GM19372 (cell line): ENCODE results near the gene BCKDHA.
"Not testable (repeated sequence)": the region's sequence is repeated elsewhere in the genome, so short reads cannot be mapped to it uniquely, and the experiment has no call there.

Experiments used
- ATAC-seq: cut with Tn5 transposase; IDR thresholded peaks from one replicate; pipeline ENCODE4 v1.9.1; 2021; ENCODE audit warnings: mild to moderate bottlenecking, low read depth, moderate library complexity; ENCODE audit not compliant: unreplicated experiment

Gene BCKDHA

DNA sequence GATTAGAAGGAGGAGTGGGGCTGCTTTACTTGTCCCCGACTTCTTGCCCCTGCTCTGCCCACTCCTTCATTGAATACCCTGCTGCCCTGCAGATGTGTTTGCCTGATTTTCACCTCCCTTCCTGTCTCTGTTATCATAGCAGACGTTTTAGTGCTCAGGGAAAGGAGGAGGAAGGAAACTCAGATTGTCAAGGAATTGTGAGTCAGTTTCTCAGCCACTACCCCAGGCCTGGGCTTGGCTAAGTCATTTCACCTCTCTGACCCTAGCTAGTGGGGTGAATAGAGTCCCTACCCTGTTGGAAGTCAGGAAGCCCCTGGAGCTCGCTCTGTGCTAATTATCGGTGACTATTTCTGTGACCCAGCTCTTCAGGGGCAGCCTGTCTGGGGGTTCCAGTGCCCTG is 3.9 kb downstream of the BCKDHA start:
- ATAC-seq = no peak

DNA sequence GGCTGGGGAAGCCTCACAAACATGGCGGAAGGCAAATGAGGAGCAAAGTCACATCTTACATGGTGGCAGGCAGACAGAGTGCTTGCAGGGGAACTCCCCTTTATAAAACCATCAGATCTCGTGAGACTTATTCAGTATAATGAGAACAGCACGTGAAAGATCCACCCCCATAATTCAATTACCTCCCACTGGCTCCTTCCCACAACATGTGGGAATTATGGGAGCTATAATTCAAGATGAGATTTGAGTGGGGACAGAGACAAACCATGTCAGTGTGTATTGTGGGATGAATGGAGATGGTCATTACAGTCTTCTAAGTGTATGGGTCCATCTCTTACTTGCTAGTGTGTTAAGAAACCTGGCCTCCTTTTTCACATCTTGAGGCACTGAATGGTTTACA is 4.4 kb downstream of the BCKDHA start:
- ATAC-seq = no peak

DNA sequence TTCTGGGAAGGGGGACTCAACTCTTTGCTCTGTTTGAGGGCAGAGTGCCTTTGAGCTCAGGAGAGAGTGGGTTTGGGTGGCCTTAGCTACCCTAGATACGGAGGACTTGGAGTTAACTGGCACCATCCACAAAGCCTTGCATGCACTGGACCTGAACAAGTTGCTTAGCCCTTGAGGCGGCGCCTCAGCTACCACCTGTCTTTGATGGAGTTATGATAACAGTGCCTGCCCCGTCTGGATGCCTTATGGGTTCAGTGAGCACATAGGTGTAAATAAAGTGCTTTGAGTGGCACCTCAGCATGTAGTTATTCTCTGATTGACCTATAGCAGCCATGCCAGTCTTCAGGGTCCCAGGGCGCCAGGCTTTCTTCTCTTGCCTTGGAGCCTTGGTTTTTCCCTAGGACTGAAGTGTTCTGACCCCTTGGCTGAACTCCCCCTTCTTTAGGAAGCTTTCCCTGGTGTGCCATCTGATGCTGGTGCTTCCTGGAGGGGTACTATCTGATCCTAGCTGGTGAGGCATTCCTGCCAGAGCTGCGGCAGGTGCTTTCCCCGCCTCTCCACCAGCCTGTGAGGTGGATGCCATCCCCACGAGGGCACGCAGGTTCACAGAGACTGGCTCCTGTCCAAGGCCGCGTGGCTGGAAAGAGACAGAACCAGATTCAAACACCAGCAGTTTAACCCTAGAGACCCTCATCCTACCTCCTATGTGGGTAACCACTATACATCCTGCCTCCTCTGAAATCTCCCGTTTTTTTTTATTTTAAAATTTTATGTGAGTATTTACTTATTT is 5.8 kb downstream of the BCKDHA start:
- no peak for ATAC-seq

DNA sequence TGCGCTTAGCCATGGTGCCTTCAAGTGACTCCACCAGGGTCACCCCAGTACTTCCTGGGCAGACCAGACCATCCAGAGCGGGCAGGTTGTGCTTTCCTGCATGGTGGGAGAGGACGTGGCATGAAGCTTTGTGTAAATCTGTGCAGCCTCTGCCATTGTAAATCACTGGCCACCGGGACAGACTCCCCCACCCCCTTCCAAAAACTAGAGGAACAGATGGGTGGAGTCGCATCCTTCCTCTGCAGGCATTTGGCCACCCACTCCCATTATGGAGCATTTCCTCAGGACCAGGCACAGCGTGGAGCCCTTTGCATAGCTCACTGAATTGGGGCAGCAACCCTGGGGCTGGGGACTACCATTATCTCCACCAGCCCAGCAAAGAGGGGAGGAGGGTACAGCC is 8.2 kb downstream of the BCKDHA start:
- no peak for ATAC-seq

DNA sequence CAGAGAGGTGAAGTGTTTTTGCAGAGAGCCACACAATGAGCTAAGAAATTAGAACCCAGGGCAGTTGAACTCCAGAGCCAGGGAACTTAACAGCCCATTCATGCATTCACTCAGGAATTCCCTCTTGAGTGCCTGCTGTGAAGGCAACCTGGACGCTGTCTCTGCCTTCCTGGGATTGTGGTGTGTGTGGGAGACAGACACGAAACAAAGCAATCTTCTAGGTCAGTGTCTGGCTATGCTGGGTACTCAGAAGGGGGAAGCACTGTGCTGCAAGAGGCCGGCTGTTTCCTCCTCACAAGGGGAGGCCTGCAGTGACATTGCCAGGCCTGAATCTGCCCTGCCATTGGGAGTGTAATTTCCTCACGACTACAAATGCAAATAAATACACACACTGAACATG is 9.7 kb downstream of the BCKDHA start:
- no peak for ATAC-seq

DNA sequence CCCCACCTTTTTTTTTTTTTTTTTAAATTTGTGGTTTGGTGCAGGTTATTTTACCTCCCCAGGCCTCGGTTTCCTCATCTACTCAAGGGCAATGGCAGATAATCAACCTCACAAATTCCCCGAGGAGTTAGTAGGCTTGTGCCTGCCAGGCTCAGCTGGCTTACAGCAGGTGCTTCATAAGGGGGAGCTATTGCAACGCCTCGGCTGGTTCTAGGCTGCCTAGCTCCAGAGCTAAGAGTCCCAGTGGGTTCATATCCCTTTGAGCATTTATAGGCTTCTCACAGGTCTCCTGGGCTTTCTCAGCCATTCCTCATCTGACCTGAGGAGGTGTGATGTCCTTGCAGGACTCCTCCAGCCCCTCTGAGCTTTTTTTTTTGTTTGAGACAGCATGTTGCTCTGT is 10.6 kb downstream of the BCKDHA start:
- no peak for ATAC-seq

DNA sequence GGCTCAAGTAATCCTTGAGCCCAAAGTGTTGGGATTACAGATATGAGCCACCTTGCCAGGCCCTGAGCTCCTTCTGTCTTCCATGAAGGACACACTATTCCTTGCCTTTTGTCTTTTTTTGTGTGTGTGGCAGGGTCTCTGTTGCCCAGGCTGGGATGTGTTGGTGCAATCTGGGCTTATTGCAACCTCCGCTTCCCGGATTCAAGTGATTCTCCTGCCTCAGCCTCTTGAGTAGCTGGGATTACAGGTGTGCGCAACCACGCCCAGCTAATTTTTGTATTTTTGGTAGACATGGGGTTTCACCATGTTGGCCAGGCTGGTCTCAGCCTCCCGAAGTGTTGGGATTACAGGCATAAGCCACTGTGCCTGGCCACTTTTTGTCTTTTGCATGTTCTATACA is 11.2 kb downstream of the BCKDHA start:
- not testable (repeated sequence) for ATAC-seq

DNA sequence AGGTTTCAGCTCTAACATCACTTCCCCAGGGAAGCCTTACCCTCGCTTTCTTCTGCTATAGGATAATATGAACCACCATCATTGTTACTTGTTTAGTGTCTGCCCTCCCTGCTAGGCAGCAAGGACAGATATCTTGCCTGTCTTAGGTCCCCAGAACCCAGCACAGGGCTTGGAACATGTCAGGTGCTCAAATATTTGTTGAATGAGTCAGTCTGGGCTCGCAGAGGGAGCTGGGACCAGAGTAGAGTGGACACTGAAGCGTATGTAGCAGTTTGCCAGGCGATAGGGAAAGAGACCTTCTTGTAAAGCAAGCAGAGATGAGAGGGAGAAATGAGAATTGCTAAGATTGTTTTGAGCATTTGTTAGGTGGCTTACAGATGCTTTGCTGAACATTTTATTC is 11.7 kb downstream of the BCKDHA start:
- no peak for ATAC-seq

DNA sequence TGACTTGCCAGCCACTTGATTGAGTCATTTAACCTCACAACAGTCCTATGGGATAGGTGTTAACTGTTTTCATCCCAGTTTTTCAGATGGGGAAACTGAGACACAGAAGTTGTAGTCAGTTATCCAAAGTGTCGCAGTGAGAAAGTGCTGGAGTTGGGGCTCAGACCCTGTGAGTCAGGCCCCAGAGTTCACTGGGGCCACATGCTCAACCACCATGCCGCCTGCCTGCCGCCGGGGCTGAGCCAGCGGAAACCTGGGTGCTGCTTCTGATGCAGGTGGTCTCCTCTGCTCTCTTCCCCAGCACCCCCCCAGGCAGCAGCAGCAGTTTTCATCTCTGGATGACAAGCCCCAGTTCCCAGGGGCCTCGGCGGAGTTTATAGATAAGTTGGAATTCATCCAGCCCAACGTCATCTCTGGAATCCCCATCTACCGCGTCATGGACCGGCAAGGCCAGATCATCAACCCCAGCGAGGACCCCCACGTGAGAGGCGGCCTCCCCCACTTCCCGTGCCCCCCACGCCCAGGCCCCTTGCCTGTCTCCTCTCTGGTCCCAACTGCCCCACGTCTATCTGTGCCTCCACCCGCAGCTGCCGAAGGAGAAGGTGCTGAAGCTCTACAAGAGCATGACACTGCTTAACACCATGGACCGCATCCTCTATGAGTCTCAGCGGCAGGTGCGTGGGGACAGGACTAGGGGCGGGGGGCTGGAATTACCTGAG is 12.9 kb downstream of the BCKDHA start:
- ATAC-seq = no peak

DNA sequence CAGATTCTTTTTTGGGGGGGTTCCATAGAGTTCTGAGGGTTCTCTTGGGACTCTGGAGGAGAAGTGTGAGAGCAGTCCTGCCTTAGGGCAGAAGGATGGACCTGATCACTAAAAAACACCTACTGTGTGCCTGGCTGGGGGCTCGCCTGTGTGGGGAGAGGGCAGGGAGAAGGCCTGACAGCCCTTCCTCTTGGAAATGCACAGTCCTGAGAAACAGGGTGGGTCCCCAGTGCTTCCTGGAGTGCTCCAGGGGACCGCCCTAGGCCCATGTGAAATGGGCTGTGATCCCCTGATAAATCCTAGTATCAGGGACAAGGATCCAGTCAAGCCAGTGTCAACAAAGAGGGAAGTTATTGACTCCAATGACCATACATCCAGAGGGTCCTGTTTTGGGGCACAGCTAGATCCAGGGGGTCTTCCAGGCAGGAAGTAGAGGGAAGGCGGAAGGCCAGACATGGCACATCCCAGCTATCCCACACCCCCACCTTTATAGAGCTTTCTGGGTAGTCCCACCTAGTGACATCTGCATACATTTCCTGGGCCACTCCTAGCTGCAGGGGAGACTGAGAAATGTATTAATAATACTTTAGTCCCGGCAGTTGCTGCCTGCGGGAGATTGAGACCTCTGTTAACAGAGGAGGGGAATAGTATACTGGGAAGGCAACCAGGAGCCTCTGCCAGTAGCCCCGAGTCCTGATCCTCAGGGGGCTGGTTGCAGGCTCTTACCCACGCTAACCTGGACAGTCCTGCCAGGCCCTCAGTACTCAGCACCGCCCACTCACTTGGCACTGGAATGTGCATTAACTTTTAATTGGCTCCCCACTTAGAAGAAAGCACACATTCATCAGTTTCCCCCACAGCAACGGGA is 13.7 kb downstream of the BCKDHA start:
- ATAC-seq = no peak

DNA sequence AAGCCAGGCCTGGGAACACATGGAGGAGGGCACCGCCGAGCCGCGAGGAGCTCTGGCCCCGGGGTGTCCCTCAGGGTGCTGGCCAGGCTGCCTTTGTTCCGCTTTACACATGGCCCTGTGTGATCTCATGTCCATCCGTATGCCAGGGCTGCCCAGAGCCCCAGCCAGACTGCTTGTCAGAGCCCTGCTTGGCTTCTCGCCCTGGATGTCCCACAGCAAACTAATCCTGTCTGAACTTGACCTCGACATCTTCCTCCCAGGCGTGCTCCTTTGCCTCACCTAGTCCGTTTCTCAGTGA is 14.3 kb downstream of the BCKDHA start:
- no peak for ATAC-seq

DNA sequence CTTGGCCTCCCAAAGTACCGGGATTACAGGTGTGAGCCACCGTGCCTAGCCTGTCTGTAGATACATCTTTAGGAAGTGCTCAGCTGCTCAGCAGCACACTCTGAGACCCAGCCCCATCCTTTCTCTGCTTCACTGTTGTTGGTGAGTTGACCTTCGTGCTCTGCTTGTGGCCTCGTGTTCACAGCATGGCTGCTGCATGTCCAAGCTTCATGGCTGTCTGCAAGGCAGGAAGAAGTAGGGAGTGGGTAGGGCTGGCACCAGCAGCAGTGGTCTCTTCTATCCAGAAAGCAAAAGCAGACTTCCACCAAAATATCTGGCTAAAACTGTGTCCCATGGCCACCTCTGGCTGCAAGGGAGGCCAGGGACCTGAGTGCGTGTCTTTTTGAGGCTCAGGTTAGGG is 15.3 kb downstream of the BCKDHA start:
- no peak for ATAC-seq

DNA sequence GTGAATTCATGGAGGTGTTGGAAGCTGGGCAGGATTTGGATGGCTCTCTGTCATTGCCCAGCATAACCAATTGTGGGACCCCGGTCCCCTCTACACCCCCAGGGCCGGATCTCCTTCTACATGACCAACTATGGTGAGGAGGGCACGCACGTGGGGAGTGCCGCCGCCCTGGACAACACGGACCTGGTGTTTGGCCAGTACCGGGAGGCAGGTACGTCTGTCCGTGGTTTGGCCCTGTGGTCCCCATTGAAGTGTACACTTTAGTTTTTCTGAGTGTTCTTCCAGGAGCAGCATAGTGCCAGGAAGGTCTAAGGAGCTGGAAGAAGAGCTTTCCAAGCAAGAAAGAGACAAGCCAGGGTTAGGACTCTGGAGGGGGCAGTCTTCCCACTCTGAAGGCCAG is 16.3 kb downstream of the BCKDHA start:
- no peak for ATAC-seq

DNA sequence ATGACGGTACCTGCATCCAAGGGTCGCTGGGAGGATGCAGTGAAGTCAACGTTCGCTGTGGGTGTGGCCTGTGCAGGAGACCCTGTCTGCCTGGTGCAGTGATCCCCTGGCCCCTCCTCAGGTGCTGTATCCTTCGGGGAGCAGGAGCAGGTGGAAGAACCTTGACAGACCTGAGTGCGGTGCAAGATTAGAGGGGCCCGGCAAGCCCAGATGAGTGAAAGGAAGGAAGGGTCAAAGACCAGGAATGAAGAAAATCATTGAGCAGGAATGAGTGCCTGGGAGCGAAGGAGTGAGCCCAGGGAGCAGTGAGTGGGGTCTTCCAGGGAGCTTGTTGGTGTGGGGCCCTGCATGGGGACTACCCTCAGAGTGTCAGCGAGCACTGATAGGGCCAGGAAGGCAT is 16.8 kb downstream of the BCKDHA start:
- ATAC-seq = no peak

DNA sequence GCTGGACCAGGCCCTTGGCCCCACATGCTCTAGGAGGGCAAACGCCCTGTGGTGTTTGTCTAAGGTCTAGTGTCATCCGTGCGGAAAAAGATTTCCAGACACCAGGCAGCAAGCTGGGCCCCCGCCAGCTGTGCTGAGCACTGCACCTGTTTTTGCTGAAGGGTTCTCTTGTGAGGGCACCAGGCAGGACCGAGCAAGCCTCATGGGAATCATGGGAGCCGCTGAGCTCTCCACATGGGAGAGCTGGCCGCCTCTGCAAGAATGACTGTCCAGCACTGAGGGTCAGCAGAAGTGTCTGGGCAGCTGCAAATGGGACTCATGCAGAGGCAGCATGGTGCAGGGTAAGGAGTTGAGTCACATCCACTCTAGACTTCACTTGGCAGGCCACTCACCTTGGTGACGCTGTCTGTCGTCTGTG is 17.5 kb downstream of the BCKDHA start:
- ATAC-seq = no peak

DNA sequence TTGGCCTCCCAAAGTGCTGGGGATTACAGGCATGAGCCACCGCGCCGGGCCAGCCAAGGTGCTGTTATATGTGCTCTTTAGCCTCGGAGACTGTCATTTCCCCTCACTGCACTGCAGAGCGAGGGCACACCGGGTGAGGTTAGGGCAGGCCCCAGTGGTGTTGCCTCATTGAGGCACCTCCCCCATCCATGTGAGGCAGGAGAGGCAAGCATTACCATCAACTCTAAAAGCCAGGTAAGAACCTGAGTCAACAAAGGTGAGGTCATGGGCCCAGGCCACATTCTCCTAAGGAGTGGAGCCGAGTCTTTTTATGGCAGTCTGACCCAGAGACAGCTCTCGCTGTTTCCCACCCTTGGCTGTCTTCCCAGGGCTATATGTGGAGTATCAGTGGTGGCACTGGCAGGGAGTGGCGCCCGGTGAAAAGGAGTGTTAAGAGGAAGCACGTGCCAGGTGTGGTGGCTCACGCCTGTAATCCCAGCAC is 18.6 kb downstream of the BCKDHA start:
- ATAC-seq = no peak

DNA sequence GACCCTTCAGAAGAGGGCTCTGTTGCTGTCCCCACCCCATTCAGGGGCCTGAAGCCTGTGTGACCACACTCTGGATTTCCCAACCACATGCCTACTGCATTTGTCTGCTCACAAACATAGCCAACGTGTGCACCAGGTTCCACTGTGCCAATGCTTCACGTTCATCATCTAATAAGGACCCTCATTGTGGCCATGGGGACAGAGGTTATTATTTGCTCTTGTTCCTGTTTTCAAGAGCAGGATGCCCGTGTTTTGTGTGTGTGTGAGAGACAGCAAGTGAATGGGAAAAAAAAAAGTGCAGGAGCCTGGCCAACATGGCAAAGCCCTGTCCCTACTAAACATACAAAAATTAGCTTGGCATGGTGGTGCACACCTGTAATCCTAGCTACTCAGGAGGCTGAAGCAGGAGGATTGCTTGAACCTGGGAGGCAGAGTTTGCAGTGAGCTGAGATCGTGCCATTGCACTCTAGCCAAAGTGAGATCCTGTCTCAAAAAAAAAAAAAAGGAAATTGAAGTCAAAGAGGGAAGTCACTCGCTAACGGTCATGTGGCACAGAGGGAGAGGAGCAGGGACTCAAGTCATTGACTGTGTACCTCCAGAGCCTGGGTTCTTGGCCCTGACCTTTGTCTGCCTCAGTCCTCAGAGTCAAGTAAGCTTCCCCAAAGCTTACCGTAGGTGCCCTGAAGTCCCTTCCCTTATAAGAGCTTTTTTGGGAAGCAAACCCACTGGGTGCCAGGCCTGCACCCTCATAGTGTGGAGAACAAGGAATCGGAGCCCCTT is 22.7 kb downstream of the BCKDHA start:
- ATAC-seq = no peak

DNA sequence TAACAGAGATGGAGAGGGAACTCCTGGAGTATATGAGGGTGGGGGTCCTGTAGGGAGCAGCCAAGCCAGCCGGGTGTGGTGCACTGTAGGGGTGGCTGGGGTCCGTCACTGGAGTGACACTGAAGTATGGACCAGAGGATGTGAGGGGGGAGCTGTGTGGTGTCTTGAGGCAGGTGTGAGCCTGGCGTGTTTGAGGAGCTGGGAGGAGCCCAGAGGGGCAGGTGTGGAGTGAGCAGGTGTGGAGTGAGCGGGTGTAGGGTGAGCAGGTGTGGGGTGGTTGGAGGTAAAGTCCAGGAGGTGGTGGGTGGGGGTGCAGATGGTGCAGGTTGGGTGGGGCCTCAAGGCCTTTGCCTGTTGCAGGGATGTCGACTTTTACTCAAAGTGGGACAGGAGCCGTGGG is 23.7 kb downstream of the BCKDHA start:
- no peak for ATAC-seq

DNA sequence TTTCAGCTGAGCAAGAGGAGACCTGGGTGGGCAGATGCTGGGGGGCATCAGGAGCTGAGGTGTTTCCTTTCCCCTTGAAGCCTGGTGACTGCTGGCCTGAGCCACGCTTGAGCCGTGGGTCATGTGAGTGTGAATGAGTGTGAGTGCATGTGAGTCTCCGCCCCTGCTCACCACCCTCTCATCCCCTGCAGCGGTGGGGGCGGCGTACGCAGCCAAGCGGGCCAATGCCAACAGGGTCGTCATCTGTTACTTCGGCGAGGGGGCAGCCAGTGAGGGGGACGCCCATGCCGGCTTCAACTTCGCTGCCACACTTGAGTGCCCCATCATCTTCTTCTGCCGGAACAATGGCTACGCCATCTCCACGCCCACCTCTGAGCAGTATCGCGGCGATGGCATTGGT is 24.4 kb downstream of the BCKDHA start:
- ATAC-seq = no peak

DNA sequence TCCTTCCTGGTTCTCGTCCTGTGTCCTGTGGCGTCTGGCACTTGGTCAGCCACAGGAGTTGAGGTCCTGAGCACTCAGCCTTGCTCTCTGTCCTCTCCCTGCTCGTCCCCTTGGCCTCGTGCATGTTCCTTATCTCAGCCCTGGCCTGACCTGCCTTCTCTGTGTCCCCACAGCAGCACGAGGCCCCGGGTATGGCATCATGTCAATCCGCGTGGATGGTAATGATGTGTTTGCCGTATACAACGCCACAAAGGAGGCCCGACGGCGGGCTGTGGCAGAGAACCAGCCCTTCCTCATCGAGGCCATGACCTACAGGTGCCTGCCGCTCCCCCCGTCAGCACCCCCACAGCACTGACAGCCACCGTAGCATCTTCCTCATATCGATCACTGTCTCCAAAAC is 24.8 kb downstream of the BCKDHA start:
- ATAC-seq = no peak

DNA sequence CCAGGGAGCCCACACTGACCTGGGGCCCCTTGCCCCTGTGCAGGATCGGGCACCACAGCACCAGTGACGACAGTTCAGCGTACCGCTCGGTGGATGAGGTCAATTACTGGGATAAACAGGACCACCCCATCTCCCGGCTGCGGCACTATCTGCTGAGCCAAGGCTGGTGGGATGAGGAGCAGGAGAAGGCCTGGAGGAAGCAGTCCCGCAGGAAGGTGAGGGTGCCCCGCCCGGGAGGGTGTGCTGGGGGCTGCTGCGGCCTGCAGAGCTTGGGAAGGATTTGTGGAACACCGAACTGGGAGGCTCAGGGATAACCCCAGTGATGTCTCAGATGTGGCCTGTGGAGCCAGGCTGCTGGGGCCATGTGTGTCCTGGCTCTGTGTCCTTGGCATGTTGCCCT is 25.3 kb downstream of the BCKDHA start:
- ATAC-seq = no peak
